Ishikawa (cell line): Measurements from ENCODE around the gene CENPT.

Experiments
- CEBPB ChIP-seq: IDR thresholded peaks from 2 replicates; pipeline ENCODE4 v1.6.1; 2012
- EP300 ChIP-seq: IDR thresholded peaks from 2 replicates; pipeline ENCODE4 v1.6.1; 2012; ENCODE audit warnings: borderline replicate concordance
- FOXM1 ChIP-seq: IDR thresholded peaks from 2 replicates; pipeline ENCODE4 v1.6.1; 2012; ENCODE audit warnings: low read depth, borderline replicate concordance
- RAD21 ChIP-seq: IDR thresholded peaks from 2 replicates; pipeline ENCODE4 v1.6.1; 2012; ENCODE audit warnings: low read depth
- TAF1 ChIP-seq: IDR thresholded peaks from 2 replicates; pipeline ENCODE4 v1.6.1; 2012; ENCODE audit warnings: low read depth, mild to moderate bottlenecking
- TEAD4 ChIP-seq: IDR thresholded peaks from 2 replicates; pipeline ENCODE4 v1.6.1; 2012
- TF ChIP-seq, protein P1 (sequence below): IDR thresholded peaks from 2 replicates; pipeline ENCODE4 v1.6.1; 2012

DNA sequence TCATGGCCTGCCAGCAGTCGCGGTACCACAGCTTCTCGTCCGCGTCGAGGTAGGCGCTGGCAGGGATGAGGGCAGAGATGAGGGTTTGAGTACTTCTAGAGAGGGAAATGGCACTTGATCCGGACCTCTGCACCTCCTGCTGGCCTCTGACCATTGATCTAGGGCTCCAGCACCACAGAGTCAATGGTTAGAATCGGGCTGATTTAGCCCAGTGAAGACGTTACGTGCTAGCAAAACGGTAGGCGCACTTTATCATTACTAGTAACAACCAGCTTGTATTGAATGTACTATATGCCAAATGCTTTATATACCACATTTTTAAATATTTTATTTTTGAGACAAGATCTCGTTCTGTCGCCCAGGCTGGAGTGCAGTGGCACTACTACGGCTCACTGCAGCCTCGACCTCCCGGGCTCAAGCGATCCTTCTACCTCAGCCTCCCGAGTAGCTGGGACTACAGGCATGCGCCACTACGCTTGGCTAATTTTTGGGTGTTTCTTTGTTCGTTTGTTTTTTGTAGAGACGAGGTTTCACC lies 40.3 kb downstream of the CENPT start:
- TF ChIP-seq TAF1 (no peak), FOXM1 (no peak), CEBPB (no peak), EP300 (no peak), RAD21 (no peak), TEAD4 (no peak)
- TF ChIP-seq, protein P1, sequence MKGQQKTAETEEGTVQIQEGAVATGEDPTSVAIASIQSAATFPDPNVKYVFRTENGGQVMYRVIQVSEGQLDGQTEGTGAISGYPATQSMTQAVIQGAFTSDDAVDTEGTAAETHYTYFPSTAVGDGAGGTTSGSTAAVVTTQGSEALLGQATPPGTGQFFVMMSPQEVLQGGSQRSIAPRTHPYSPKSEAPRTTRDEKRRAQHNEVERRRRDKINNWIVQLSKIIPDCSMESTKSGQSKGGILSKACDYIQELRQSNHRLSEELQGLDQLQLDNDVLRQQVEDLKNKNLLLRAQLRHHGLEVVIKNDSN = no peak
